Mucosa of gallbladder (tissue), 1 donor: ENCODE results near the gene LYSET. TPM values are rescaled to one million over a fixed set of nuclear protein-coding genes. Genes with fewer than 3 reads are reported as not detected.
"Not testable (repeated sequence)": the region's sequence is repeated elsewhere in the genome, so short reads cannot be mapped to it uniquely, and the experiment has no call there.

Source experiments
- DNase-seq: peaks from one replicate; pipeline ENCODE4 v3.0.0-alpha.2; 2020; ENCODE audit warnings: low spot score
- total RNA-seq: library from RNA; stranded (reverse); gene quantifications from one replicate; pipeline ENCODE4 v1.2.1, GENCODE V29; 2021
- donor health status: DM: no; HTN: no; CAD: no.

The LYSET gene
- total RNA-seq, 1 donor from 2014 or later: 30.6 TPM

DNA sequence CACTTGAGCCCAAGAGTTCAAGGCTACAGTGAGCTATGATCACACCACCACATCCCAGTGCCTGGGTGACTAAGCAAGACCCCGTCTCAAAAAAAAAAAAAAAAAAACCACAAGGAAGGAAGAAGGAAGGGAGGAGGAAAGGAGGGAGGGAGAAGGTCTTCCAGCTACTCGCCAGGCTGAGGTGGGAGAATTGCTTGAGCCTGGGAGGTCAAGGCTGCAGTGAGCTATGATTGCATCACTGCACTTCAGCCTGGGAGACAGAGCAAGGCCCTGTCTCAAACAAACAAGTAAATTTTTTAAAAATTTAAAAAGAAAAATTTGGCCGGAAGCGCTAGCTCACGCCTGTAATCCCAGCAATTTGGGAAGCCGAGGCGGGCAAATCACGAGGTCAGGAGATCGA lies 16.5 kb upstream of the LYSET start:
- DNase-seq: not testable (repeated sequence)

DNA sequence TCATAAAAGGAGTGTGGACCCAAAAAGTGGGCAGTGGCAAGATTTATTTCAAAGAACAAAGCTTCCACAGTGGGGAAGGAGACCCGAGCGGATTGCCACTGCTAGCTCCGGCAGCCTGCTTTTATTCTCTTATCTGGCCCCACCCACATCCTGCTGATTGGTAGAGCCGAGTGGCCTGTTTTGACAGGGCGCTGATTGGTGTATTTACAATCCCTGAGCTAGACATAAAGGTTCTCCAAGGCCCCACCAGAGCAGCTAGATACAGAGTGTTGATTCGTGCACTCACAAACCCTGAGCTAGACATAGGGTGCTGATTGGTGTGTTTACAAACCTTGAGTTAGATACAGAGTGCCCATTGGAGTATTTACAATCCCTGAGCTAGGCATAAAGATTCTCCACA lies 15.5 kb upstream of the LYSET start:
- not testable (repeated sequence) for DNase-seq

DNA sequence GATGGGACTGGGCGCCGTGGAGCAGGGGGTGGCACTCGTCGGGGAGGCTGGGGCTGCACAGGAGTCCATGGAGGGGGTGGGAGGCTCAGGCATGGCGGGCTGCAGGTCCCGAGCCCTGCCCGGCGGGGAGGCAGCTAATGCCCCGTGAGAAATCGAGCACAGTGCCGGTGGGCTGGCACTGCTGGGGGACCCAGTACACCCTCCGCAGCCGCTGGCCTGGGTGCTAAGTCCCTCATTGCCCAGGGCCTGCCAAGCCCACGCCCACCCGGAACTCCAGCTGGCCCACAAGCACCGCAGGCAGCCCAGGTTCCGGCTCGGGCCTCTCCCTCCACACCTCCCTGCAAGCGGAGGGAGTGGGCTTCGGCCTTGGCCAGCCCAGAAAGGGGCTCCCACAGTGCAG lies 15.0 kb upstream of the LYSET start:
- DNase-seq: not testable (repeated sequence)

DNA sequence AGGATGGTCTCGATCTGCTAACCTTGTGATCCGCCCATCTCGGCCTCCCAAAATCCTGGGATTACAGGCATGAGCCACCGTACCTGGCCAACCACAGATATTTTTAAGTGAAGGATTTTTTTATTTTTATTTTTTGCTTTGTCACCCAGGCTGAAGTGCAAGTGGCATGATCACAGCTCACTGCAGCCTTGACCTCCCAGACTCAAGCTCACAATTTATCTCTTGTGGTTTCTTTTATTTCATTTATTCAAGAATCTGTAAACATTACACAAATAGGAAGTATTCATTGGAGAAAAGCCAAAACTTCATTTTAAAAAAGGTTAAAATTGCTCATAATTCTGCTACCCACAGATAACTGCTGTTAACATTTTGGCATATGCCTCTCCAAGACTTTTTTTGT lies 13.7 kb upstream of the LYSET start:
- DNase-seq: no peak

GRCh38 chr14:93173943-93174395 lies 11.1 kb upstream of the LYSET start:
- DNase-seq: no peak

GRCh38 chr14:93174731-93175130 lies 10.4 kb upstream of the LYSET start:
- not testable (repeated sequence) for DNase-seq

- no peak for DNase-seq
Measured at GRCh38 chr14:93175492-93175891, 9.6 kb upstream of the LYSET start.

- no peak for DNase-seq
Measured at GRCh38 chr14:93183596-93184317, 1.4 kb upstream of the LYSET start.

GRCh38 chr14:93185349-93185720 lies 218 bp downstream of the LYSET start:
- no peak for DNase-seq

DNA sequence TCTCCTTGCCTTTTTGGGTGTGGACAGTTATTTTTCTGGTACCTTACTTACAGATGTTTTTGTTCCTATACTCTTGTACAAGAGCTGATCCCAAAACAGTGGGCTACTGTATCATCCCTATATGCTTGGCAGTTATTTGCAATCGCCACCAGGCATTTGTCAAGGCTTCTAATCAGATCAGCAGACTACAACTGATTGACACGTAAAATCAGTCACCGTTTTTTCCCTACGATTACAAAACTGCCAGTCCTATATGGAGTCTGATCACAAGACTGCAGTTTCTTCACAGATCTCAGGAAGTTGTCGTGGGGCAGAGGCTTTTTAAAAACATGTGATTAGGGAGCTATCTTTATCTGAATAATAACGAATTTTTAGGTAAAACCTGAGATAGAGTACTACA lies 1.3 kb downstream of the LYSET start:
- DNase-seq: no peak

DNA sequence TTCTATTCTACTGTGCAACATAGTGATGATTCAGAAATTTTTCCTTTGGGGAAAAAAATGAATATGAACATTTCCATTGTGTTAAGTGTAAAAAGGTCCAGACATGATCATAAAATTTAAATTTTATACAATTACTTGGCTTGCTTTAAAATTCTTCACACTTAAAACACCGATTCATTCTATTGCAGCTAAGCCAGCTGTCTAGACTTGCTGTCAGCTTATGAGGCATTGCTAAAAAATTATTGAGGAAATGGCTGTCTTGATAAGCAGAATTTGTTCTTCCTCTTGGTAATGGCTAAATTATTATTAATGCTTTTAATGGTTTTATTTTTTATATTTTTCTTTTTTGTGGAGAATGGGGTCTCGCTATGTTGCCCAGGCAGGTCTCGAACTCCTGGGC lies 1.8 kb downstream of the LYSET start:
- no peak for DNase-seq

- no peak for DNase-seq
Measured at GRCh38 chr14:93195316-93195999, 10.3 kb downstream of the LYSET start.

GRCh38 chr14:93199031-93199430 lies 13.9 kb downstream of the LYSET start:
- DNase-seq: no peak

DNA sequence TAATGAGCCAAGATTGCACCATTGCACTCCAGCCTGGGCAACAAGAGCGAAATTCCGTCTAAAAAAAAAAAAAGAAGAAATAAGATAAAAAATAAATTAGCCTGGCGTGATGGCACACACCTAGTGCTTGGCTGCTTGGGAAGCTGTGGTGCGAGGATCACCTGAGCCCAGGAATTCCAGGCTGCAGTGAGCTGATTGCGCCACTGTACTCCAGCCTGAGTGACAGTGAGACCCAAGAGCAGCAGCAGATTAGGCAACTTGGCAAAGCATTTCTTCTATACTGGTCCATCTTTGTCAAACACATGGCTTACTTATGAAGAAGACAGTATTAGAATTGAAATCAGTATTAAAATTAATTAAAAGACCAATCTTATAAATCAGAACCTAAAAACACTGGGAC lies 15.4 kb downstream of the LYSET start:
- DNase-seq: no peak

- no peak for DNase-seq
Measured at GRCh38 chr14:93201155-93201704, 16.1 kb downstream of the LYSET start.

GRCh38 chr14:93206793-93207467 lies 21.8 kb downstream of the LYSET start, which contains the start of the genes GON7 and UBR7:
TSS of gene GON7 (minus strand) at chr14:93207065. CDS start at chr14:93207037, 28 bp downstream.
TSS of gene UBR7 (plus strand) at chr14:93207256. CDS start at chr14:93207292, 36 bp downstream.
- DNase-seq: peak; percentile 96

DNA sequence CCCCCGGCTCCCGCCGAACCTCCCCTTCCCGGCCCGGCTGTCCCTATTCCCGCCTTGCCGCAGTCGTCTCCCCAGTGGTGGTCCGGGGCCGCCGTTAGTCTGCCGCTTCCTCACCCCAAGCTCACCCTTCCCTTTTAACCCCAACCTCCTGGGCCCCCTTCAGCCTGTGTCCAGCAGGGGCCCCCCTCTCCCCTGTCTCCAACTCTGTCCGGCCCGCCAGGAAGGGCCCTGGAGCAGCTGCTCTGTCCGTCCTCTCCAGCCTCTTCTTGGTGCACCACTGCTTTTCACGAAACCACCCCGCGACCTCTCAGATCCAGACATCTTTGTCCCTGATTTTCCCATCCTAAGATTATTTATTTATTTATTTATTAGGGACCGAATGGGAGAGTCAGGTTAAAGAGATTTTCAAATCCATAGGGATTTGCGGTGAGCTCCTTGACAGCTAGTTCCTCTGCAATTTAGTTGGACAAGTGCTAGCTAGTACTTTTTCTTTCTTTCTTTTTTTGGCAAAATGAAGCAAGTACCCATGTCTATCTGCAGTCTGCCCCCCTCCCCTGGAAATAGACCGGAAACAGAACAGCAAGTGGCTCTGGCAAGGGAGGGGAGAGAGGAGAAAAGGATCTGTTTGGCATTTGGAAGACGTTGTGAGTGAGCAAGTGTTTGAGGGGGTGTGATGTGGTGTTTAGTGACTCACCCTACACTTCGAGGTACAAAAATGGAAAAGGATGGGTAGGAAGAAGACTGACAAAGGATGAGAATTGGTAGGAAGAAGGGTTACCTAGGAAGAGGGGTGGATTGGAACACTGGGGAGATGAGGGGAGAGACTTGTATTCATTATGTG lies 22.6 kb downstream of the LYSET start:
- DNase-seq: peak; percentile 35

DNA sequence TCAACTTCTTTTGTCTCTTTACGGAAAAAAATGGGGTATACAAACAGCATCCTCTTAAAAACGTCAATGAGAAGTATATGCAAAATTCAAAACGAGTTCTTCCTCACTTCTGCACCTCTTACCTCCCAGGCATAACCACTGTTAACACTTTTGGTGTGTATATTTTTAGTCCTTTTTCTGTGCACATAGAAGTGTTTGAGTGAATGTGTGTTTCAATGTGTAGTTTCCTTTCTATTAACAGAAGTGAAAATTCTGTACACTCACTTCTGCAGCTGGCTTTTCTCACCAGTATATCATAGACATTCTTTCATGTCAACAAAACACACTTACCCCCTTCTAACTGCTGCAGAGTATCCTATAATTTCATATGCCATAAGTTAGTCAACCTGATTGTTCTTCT lies 27.3 kb downstream of the LYSET start:
- DNase-seq: no peak

DNA sequence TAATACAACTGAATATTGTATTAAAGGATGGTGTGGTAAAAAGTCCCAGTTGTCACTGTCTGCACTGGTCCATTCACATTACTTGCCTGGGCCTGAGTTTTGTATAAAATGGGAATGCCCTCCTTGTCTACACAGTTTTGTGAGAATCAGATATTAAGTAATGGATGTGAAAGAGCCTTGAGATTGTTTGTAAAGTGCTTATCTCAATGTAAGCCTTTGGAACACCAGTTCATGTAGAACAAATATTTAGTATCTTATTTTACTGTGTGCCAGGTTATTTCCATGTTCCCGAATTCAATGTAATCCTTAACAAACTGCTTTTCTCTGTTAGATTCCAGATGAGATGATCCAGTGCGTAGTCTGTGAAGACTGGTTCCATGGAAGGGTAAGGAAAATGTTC lies 29.5 kb downstream of the LYSET start:
- DNase-seq: no peak

- DNase-seq: peak; percentile 55
Measured at GRCh38 chr14:93219103-93219726, 34.1 kb downstream of the LYSET start.

DNA sequence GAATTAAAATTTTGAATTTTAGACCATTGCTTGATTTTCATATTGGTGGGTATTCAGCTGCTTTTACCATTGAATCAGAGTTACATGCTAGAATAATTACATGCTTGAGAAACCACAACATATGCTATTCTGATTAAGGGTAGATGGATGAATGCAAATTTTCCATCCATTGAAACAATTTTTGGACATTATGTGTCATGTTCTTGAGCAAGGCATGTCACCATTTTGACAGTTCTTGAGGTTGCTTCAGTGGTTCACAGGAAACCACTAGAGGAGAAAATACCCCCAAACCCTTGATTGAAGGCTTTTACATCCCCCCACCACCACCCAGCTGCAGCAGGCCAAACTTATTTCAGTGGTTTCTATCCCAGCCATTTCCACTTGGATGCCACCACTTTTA lies 35.4 kb downstream of the LYSET start:
- DNase-seq: no peak
